Right lobe of liver (tissue), 6 donors: ENCODE measurements around the gene NEURL3. TPM values are rescaled to one million over a fixed set of nuclear protein-coding genes. Genes with fewer than 3 reads are reported as not detected.

Source experiments
- ATAC-seq, 4 donors: fragments of 200-7000 bp; cut with Tn5 transposase; one replicate each; pipeline ENCODE4 v1.9.1; 2020; ENCODE audit warnings: mild to moderate bottlenecking in 4 of 4, moderate library complexity in 4 of 4
- DNase-seq, 3 donors: peaks; one replicate each; pipeline ENCODE4 v3.0.0-alpha.2; 2020
- H3K27ac ChIP-seq, 3 donors: fragments of 200-600 bp; one replicate each; pipeline ENCODE4 v1.8.0; 2022
- H3K27me3 ChIP-seq, 2 donors: fragments of 200-600 bp; one replicate each; pipeline ENCODE4 v1.8.0; 2022
- H3K36me3 ChIP-seq, 4 donors: fragments of 200-600 bp; sonication (generic) in 1 of 4; one replicate each; pipeline versions ENCODE4 v1.5.1 to v1.8.0; 2017 to 2022; ENCODE audit warnings: control low read depth in 1 of 4
- H3K4me1 ChIP-seq, 4 donors: fragments of 200-600 bp; sonication (generic) in 1 of 4; one replicate each; pipeline versions ENCODE4 v1.5.1 to v1.8.0; 2017 to 2022; ENCODE audit warnings: control low read depth in 1 of 4
- H3K4me3 ChIP-seq, 3 donors: fragments of 200-600 bp; one replicate each; pipeline ENCODE4 v1.8.0; 2022
- H3K9me3 ChIP-seq, 4 donors: fragments of 200-600 bp; sonication (generic) in 1 of 4; one replicate each; pipeline versions ENCODE4 v1.5.1 to v1.8.0; 2017 to 2022; ENCODE audit warnings: control low read depth in 1 of 4
- CTCF ChIP-seq, 4 donors: fragments of 200-600 bp in 3 of 4; fragments of 450-650 bp in 1 of 4; IDR thresholded peaks; one replicate each; pipeline versions ENCODE4 v1.5.1 to v1.8.0; 2016 to 2022; ENCODE audit warnings: antibody characterized with exemption in 4 of 4, mild to moderate bottlenecking in 2 of 4
- POLR2A ChIP-seq: fragments of 450-650 bp; IDR thresholded peaks from one replicate; pipeline ENCODE4 v1.6.1; 2017; ENCODE audit warnings: antibody characterized with exemption, mild to moderate bottlenecking
- WGBS: methylation state at CpG from one replicate; pipeline ENCODE4 v1.1.6; 2018; ENCODE audit warnings: low coverage, low lambda C conversion rate; ENCODE audit not compliant: insufficient coverage; ENCODE audit errors: missing lambda C conversion rate; 5-methylcytosine and 5-hydroxymethylcytosine counted together
- intact Hi-C, 2 donors: fragments of 100-400 bp; cut with DNase I; formaldehyde crosslinking; loops; one replicate each; pipeline versions ENCODE4 v1.11.2 to v1.14.1; 2022
- total RNA-seq, 6 experiments: library from RNA; depleted of rRNA in 2 of 6; stranded (reverse); fragments of >200 nt in 2 of 6; fragmentation: NEBNext Ultra II Directional in 3 of 6; extraction: Animal tissue kit (Norgen Biotek cat#: 25700) in 3 of 6; gene quantifications; one replicate each; pipeline versions ENCODE4 v1.1.0 to v1.2.4, GENCODE V29; 2016 to 2023
- donor health status: DM: no; HTN: yes; CAD: no.
- donor health status: DM: no; HTN: no; CAD: no.
- donor health status: DM: no; HTN: no; CAD: no.
- donor health status: DM: no; HTN: yes; CAD: no.
- donor health status: DM: no; HTN: yes; CAD: no.

The NEURL3 gene
- total RNA-seq, 6 experiments from 2014 or later: 0.23 to 3.0 (median 1.4) TPM

GRCh38 chr2:96502891-96503636 is 2.1 kb downstream of the NEURL3 start:
- no peak for ATAC-seq
- WGBS: 81% methylated on average over 3 of the region's 13 CpGs
- Histone ChIP-seq H3K36me3 (no peaks in the 10 kb centered on the region), H3K27ac (no peak overlapping the region), H3K9me3 (no peaks in the 10 kb centered on the region), H3K4me3 (no peak overlapping the region), H3K27me3 (no peaks in the 10 kb centered on the region), H3K4me1 (peaks cover 0 to 42% (median 15%) of the 10 kb centered on the region in 4 donors)
- DNase-seq: no peak
- TF ChIP-seq POLR2A: no peak
- no peak for TF ChIP-seq CTCF (IDR thresholded peaks at IDR 0.05)
- intact Hi-C loops: loop anchor here in 1 of 2 donors (10.0 kb wide), 1 partner anchor 348 kb away; no protein-coding TSS in a partner anchor

GRCh38 chr2:96501886-96502810 is 3.0 kb downstream of the NEURL3 start:
- TF ChIP-seq CTCF (IDR thresholded peaks at IDR 0.05) (no peak), POLR2A (no peak)
- peak in 3 of 4 donors; percentile 2 to 43 (median 21) for ATAC-seq
- Histone ChIP-seq H3K36me3 (no peaks in the 10 kb centered on the region), H3K27ac (no peak overlapping the region), H3K4me3 (no peak overlapping the region), H3K27me3 (no peaks in the 10 kb centered on the region), H3K9me3 (no peaks in the 10 kb centered on the region), H3K4me1 (peaks cover 0 to 35% (median 12%) of the 10 kb centered on the region in 4 donors)
- intact Hi-C loops: loop anchor here in 1 of 2 donors (10.0 kb wide), 1 partner anchor 347 kb away; no protein-coding TSS in a partner anchor
- WGBS: 7% methylated on average over 5 of the region's 16 CpGs
- no peak for DNase-seq

- no peak overlapping the region for H3K27ac ChIP-seq
- DNase-seq (no peak), ATAC-seq (peak in 2 of 4 donors; percentile 3 to 5)
- peaks cover 0 to 29% (median 10%) of the 10 kb centered on the region in 4 donors for H3K4me1 ChIP-seq
- H3K27me3 ChIP-seq: no peaks in the 10 kb centered on the region
- TF ChIP-seq POLR2A (no peak), CTCF (IDR thresholded peaks at IDR 0.05) (no peak)
- intact Hi-C loops: loop anchor here in 1 of 2 donors (10.0 kb wide), 1 partner anchor 347 kb away; no protein-coding TSS in a partner anchor
- WGBS: 43% methylated on average over 1 of the region's 2 CpGs
- no peaks in the 10 kb centered on the region for H3K36me3 ChIP-seq
- no peak overlapping the region for H3K4me3 ChIP-seq
- H3K9me3 ChIP-seq: no peaks in the 10 kb centered on the region
Measured at GRCh38 chr2:96501471-96501874, 3.7 kb downstream of the NEURL3 start.

- H3K4me1 ChIP-seq: peaks cover 0 to 19% (median 5%) of the 10 kb centered on the region in 4 donors
- no peak overlapping the region for H3K4me3 ChIP-seq
- no peaks in the 10 kb centered on the region for H3K36me3 ChIP-seq
- DNase-seq (no peak), ATAC-seq (no peak)
- no peaks in the 10 kb centered on the region for H3K27me3 ChIP-seq
- no peak overlapping the region for H3K27ac ChIP-seq
- no peak for TF ChIP-seq POLR2A
- TF ChIP-seq CTCF (IDR thresholded peaks at IDR 0.05): no peak
- H3K9me3 ChIP-seq: no peaks in the 10 kb centered on the region
- intact Hi-C loops: loop anchor here in 1 of 2 donors (10.0 kb wide), 1 partner anchor 346 kb away; no protein-coding TSS in a partner anchor
- 50% methylated on average over 2 of the region's 64 CpGs for whole genome bisulfite sequencing
Measured at GRCh38 chr2:96500385-96501066, 4.6 kb downstream of the NEURL3 start.
